ENCODE data around the gene KCNIP3. TPM values are rescaled to one million over a fixed set of nuclear protein-coding genes. Genes with fewer than 3 reads are reported as not detected.

Gene KCNIP3
- total RNA-seq: 0.15 TPM in 1 of 2 replicates, not detected in the other

GRCh38 chr2:95296880-95297487 is at the start of gene KCNIP3:
KCNIP3 (plus strand) TSS chr2:95297347; CDS start chr2:95297439, 92 bp downstream.

DNA sequence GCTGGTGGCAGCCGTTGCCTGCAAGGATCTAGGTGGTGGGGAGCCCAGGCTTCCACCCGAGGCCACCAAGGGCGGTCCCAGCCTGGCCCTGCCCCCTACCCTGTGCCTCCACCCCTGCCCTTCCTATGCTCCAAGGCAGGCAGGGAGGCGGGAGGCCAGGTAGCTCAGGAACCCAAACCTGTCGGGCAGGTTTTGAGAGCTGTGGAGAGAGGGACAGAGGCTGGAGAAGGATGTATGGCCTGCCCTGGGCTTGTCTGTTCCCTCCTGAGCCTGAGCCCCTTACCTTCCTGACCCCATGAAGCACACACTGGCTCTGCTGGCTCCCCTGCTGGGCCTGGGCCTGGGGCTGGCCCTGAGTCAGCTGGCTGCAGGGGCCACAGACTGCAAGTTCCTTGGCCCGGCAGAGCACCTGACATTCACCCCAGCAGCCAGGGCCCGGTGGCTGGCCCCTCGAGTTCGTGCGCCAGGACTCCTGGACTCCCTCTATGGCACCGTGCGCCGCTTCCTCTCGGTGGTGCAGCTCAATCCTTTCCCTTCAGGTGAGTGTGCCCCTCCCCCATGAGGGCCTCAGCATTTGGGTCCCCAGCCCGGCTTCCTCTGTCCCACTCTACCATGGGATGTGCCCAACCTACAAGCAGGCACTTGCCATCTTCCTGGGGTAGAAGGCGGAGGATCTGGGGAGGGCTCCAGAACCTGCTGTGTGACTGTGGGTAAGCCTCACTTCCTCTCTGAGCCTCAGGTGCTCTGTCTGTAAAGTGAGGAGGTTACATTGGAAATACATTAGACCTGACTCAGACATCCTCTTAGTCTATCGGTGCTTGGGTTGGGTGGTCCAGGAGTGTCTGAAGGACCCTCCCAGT is 22.6 kb upstream of the KCNIP3 start, which contains the start of gene PROM2:
PROM2 (plus strand) TSS at position 159 of the 860 bp plus-strand sequence; CDS start at position 296, 137 bp downstream.

DNA sequence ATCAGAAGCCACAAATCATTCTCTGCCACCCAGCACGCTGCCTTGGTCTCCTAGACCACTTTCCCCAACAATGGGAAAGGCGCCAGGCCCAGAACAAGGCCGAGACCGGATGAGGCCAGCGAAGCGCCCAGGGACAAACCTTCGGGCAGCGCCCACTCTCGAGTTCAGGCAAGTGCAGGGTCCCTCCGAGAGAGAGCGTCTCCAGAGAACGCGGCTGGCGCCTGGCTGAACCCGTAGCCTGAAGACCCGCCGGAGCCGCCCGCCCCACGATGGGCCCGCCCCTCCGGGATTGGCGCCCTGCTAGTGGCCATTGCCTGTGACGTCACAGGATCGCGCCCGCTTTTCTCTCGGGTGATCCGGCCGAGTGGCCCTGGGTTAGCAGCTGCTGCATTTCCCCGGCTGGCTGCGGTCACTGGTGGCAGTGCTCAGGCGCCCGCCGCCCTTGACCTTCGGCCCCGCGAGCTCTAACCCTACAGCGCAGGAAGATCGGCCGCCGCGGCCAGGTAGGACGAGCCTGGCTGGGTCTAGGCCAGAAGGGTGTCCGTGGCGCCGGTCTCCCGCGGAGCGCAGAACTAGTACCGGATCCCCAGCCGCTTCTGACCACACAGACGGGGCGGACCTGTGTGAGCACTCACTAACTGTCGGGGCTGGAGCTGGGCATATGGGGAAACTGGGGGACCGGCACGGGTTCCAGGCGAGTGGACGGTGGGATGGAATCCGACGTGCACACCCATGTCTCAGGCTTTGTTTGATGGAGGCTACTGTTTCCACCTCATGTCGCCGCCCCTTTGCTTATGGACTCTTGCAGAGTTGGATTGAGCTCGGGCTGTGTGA is 105.4 kb downstream of the KCNIP3 start, which contains the start of gene FAHD2A:
FAHD2A (plus strand) TSS at position 339 of the 834 bp plus-strand sequence. CDS start 2,851 bp downstream, outside the sequence.

Other genes with a start within 250 kb of the KCNIP3 start
- gene MRPS5, start 175.5 kb upstream of the KCNIP3 start, total RNA-seq: 43.8 and 45.8 TPM in 2 replicates
- 1.3 and 10.1 TPM in 2 replicates for gene ZNF514, start 137.5 kb upstream of the KCNIP3 start, total RNA-seq
- 1.5 and 1.8 TPM in 2 replicates for gene ZNF2, start 131.5 kb upstream of the KCNIP3 start, total RNA-seq
- gene ZNF892, start 89.8 kb upstream of the KCNIP3 start, total RNA-seq: 2.5 and 2.6 TPM in 2 replicates
- gene PROM2, start 22.9 kb upstream of the KCNIP3 start, total RNA-seq: under 0.01 TPM in 1 of 2 replicates, not detected in the other
- 16.7 and 24.8 TPM in 2 replicates for gene FAHD2A, start 105.4 kb downstream of the KCNIP3 start, total RNA-seq
- 0.27 TPM in 1 of 2 replicates, not detected in the other for gene TRIM43B, start 187.4 kb downstream of the KCNIP3 start, total RNA-seq

All from mammary microvascular endothelial cell (primary cell).